HG03103 (cell line): Measurements from ENCODE around the gene ACRBP.

ENCODE experiments used
- ATAC-seq: cut with Tn5 transposase; IDR thresholded peaks from one replicate; pipeline ENCODE4 v1.9.1; 2021; ENCODE audit warnings: low read depth; ENCODE audit not compliant: unreplicated experiment

Gene ACRBP

DNA sequence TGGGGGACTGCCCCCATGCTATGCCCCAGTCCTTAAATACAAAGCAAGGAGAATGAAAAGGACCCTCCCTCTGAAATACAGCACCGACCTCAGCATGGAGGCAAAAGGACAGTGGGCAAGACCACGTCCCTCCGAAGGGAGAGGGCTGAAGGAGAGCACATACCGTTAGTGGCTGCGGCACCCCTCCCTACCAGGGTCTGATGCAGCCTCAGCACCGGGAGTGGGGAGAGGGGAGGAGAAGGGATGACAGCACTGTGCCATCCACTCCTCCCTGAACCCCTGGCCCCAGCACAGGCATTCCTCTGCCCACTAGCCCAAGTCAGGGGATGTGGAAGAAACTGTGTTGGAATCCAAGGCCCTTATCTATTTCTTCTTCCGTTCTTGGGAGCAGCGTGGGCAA lies 3.6 kb upstream of the ACRBP start:
- no peak for ATAC-seq

- no peak for ATAC-seq
Measured at GRCh38 chr12:6646276-6647082, 753 bp downstream of the ACRBP start.

DNA sequence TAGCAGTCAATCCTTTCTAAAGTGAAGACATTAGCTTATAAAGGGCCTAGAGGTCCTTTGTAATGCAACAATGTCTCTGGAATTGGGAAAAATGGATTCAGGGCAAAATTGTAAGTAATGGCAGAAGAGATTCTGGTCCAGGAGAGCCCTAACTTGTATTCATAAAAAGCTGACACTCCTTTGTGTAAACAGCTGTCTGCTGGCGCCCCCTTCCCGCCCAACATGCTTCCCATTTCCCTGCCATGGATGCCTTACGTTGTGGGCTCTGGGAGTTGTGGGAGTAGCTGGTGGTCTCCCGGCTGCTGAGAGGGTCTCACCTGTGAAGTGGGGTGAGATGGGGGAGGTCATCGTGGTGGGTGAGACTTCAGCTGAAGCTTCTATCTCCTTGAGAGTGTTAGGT lies 2.3 kb downstream of the ACRBP start:
- no peak for ATAC-seq

DNA sequence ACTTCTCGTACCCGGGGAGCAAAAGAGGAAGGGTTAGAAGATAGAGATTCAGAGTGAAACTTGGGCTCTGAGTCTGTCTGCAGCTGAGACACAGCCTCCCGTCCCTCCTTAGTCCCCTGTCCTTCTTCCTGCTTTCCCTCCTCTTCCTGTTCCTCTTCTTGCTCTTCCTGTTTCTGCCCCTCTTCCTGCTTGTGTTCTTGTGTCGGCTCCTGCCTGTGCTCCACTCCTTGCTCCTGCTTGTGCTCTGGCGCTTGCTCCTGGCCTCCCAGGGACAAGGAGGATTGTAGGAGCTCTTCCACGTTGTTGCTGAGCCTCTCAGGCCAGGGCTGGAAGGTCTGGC lies 3.0 kb downstream of the ACRBP start:
- no peak for ATAC-seq

DNA sequence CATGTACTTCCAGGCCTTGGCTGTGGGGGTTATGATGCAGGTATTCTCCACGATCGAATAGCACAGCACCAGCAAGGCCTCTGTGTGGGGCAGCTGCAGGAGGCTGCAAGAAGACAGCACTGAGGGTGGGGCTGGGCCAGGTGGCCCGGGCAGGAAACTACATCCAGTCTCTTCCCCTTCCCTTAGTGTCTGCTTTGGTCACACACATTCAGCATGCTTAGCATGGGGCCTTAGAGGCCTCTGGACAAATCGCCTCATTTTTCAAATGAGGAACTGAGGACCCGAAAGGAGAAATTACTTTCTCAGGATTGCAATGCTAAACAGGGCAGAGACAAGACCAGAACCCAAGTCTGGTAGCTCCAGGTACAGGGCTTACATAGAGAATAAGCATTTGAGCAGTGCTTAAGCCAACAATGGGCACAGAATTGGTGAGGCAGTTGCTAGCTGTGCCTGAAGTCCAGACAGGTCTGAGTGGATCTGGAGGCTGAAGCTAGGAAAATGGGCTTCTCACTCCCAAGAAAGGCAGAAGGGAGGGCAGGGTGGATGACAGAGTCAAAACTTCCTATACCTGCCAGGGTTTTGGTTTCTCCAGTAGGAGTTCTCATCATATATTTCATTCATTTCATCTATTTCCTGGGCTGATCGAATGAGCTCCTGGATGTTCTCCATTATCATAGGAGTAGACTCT lies 3.5 kb downstream of the ACRBP start:
- no peak for ATAC-seq

DNA sequence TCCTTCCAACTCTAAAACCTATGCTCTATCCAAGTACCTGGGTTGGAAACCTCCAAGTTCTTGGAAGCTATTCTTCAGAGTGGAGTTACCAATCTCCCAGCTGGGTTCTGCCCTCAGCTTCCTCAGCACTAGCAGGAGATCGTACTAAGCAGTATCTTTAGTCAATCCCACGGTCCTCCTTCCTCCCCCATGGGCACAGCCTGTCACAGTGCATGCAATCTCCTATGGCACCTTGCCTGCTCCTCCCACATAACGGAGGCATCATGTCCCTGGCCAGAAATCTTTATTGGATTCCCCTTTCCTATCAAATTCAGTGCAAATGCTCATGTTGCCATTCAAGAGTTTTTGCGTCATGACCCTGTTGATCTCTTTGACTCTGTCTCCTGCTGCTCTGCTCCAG lies 6.1 kb downstream of the ACRBP start:
- no peak for ATAC-seq

- ATAC-seq, result no peak
Measured at GRCh38 chr12:6640497-6640896, 6.7 kb downstream of the ACRBP start.

- no peak for ATAC-seq
Measured at GRCh38 chr12:6639151-6639801, 8.0 kb downstream of the ACRBP start.

DNA sequence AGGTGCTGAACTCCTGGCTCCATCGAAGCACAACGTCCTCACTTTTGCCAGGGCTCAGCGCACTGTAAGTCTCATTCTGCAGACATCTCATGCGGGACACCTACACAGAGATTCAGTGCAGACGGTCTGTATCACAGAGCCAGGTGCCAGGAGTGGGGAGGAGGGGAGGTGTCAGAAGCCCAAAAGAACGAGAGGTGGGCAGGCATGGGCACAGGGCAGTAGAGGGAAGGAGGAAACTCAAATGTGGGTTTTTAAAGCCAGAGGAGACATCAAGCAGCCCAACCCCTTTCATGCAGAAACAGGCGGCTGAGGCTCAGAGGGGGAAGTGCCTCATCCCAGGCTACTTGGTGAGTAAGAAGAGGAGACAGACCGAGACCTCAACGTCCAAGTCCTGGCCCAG lies 8.9 kb downstream of the ACRBP start:
- no peak for ATAC-seq

GRCh38 chr12:6635856-6636531 lies 11.2 kb downstream of the ACRBP start, which contains the start of gene LPAR5:
TSS of gene LPAR5 (minus strand) at chr12:6635959. CDS start at chr12:6621248, 14,711 bp downstream.
- ATAC-seq, result peak; percentile 42

- ATAC-seq, result no peak
Measured at GRCh38 chr12:6635375-6635855, 11.8 kb downstream of the ACRBP start.

- ATAC-seq, result peak; percentile 48
Measured at GRCh38 chr12:6632026-6632983, 14.9 kb downstream of the ACRBP start.

GRCh38 chr12:6631549-6631961 lies 15.7 kb downstream of the ACRBP start:
- no peak for ATAC-seq

DNA sequence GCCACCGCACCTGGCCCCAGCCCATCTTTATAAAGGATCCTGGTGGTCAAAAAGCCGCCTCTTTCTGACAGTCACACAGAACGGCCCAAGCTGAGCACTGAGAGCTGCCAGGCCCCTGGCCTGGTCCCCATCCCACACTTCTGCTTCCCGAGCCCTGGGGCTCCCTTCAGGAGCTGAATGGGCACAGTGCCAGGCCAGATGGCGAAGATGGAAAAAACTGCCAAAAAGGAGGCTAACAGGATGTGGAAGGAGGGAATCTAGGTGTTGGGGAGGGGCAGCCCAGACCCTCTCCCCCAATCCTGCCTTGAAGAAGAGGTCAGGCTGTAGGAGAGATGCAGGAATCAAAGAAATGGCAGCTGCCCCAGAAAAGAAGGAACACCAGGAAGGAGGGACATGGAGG lies 16.5 kb downstream of the ACRBP start:
- ATAC-seq, result no peak

DNA sequence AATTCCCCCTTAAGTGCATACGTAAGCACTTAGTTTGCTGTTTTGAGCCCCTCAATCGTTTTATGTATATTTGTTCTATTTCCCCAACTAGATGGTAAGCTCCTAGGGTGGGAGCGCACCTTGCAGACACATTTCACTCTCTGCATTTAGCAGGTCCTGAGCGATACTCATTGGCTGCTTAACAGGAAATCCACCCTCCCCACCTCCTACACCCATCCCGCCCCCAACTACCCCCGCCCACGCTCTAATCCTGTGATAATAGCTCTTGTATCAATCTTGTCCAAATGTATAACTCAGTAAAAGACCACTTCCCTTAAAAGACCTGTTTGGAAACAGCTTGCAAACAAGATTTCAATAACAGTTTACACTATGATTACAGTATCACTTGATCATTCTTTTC lies 19.6 kb downstream of the ACRBP start:
- ATAC-seq, result no peak

- ATAC-seq, result no peak
Measured at GRCh38 chr12:6626654-6627283, 20.5 kb downstream of the ACRBP start.

- ATAC-seq, result no peak
Measured at GRCh38 chr12:6620885-6621274, 26.4 kb downstream of the ACRBP start.

DNA sequence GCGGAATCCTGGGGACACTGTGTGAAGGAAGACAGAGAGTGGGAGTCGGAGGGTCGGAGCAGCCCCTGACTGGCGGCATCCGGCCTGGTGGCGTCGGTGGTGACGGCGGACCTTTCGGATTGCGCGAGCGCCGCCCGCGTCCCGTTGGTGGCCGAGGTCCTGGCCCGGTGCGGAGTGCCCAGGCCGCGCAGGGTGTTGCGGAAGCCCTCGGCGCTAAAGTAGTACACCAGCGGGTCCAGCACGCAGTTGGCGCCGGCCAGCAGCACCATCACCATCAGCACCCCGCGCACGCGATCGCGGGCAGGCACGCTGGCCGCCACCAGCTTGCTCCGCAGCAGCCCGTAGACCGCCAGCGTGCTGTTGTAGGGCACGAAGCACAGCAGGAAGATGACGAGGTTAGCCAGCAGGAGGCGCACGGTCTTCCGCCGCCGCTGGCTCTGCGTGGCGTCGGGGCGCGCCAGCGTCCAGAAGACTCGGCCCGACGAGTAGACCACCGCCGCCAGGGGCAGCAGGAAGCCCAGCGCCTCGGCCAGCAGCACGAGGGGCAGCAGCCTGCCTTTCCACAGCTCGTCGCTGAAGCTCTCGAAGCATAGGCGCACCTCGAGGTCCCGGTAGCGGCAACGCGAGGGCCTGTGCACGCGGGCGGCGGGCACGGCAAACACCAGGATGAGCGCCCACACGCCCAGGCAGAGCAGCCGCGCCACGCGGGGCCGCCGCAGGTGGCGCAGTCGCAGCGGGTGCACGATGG lies 26.9 kb downstream of the ACRBP start:
- ATAC-seq, result no peak
